Stomach (tissue), 9 donors: ENCODE data around the gene DNAAF8. TPM values are rescaled to one million over a fixed set of nuclear protein-coding genes. Genes with fewer than 3 reads are reported as not detected.
A peak's percentile ranks its signal among the peaks of the same experiment; 100 is the strongest.

Source experiments
- DNase-seq, 2 donors: peaks; one replicate each; pipeline versions ENCODE4 v3.0.0 to v3.0.0-alpha.2; 2013 to 2019
- H3K27ac ChIP-seq, 5 donors: fragments of 200-600 bp in 4 of 5; sonication (generic) in 4 of 5; one replicate each; pipeline ENCODE4 v1.5.1; 2013 to 2019; ENCODE audit warnings: mild to moderate bottlenecking in 1 of 5, moderate library complexity in 1 of 5
- H3K27me3 ChIP-seq, 3 donors: fragments of 200-600 bp; sonication (generic); one replicate each; pipeline ENCODE4 v1.5.1; 2017 to 2019; ENCODE audit warnings: mixed run types in 1 of 3
- H3K36me3 ChIP-seq, 4 donors: fragments of 200-600 bp; sonication (generic); 1 replicate in 3 of 4; 2 replicates in 1 of 4; pipeline ENCODE4 v1.5.1; 2016 to 2019
- H3K4me1 ChIP-seq, 4 donors: fragments of 200-600 bp; sonication (generic); one replicate each; pipeline ENCODE4 v1.5.1; 2016 to 2019
- H3K4me3 ChIP-seq, 4 donors: fragments of 200-600 bp; sonication (generic) in 3 of 4; one replicate each; pipeline ENCODE4 v1.5.1; 2016 to 2019; ENCODE audit warnings: mild to moderate bottlenecking in 1 of 4
- H3K9me3 ChIP-seq, 4 donors: fragments of 200-600 bp; sonication (generic); one replicate each; pipeline ENCODE4 v1.5.1; 2016 to 2019
- EP300 ChIP-seq: sonication (generic); formaldehyde crosslinking; IDR thresholded peaks from one replicate; pipeline ENCODE4 v1.6.1; 2017; ENCODE audit warnings: antibody characterized with exemption
- POLR2A ChIP-seq, 4 donors: fragments of 450-650 bp; IDR thresholded peaks; one replicate each; pipeline ENCODE4 v1.6.1; 2016; ENCODE audit warnings: antibody characterized with exemption in 4 of 4, control low read depth in 2 of 4, mild to moderate bottlenecking in 1 of 4, moderate library complexity in 1 of 4
- POLR2AphosphoS5 ChIP-seq, 3 donors: sonication (generic); formaldehyde crosslinking; IDR thresholded peaks; one replicate each; pipeline ENCODE4 v1.6.1; 2016; ENCODE audit warnings: antibody characterized with exemption in 3 of 3
- WGBS, 5 donors: extraction: QIAGEN DNeasy Blood & Tissue Kit in 3 of 5; methylation state at CpG; one replicate each; pipeline versions ENCODE4 v1.1.5 to v1.1.7; 2013 to 2018; 5-methylcytosine and 5-hydroxymethylcytosine counted together
- intact Hi-C: fragments of 100-400 bp; cut with DNase I; formaldehyde crosslinking; loops from one replicate; pipeline ENCODE4 v1.15.1; 2023; ENCODE audit warnings: low total_unique reads
- polyA plus RNA-seq, 3 donors: library from polyadenylated mRNA; stranded (reverse); fragments of 200-250 nt; gene quantifications; one replicate each; pipeline ENCODE4 v1.2.3, GENCODE V29; 2013
- small RNA-seq, 4 donors: library from RNA; depleted of rRNA; stranded (forward); fragments of <200 nt; gene quantifications; one replicate each; pipeline ENCODE3, GENCODE V24; 2016
- total RNA-seq, 5 donors: library from RNA; depleted of rRNA; stranded (reverse); fragments of >200 nt; gene quantifications; one replicate each; pipeline versions ENCODE4 v1.1.0 to v1.2.3, GENCODE V29; 2014 to 2016
- TF ChIP-seq, protein P1 (sequence below), 7 experiments: fragments of 450-650 bp in 4 of 7; fragments of 200-600 bp in 3 of 7; sonication (generic) in 3 of 7; IDR thresholded peaks; one replicate each; pipeline ENCODE4 v1.5.1; 2016 to 2019; ENCODE audit warnings: antibody characterized with exemption in 7 of 7, control low read depth in 2 of 7, mild to moderate bottlenecking in 1 of 7
- donor health status: healthy with polysubstance abuse.
- donor health status: Bipolar disorder and iron deficiency.
- donor health status: healthy.

DNAAF8 gene
- total and polyA plus RNA-seq, 8 donors: 0.68 to 1.8 (median 1.2) TPM; not detected in 5

DNA sequence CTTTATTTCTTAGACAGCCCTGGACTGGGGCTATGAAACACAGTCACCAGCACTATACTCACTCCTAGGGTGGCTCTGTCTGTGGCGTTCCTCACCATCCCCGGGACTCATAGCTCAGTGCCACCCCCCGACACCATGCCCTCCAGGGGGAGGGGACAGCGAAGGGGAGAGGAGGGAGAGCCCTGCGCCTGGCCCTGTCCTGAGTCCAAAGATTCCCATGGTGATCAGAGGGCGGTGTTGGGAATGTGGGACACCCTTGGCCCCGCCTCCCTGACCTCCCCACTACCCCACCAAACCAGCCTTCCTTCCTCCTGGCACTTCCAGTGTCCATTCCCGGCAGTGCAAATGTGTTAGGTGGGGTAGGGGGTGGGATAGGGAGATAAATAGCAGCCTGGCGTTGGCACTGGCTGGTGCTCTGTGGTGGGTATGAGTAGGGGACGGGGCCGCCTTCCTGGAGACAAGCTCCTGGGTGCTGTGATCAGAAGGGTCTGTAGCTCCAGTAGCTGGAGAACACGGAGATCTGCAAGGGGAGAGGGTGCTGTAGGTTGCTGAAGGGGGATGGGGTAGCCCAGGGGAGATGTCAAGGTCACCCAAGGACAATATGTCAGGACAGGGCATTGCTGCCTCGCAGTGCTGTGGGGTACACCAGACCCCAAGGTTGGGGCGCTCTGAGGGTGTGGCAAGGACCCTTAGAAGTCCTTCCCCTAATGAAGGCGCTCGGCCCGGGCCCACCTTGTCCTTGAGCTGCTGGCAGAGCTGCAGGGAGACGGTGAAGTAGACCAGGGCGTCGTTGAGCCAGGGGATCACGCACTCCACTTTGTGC, 62.9 kb downstream of the DNAAF8 start:
- Histone ChIP-seq H3K36me3 (peaks cover 4 to 38% (median 29%) of the 10 kb centered on the region in 4 donors), H3K27me3 (no peaks in the 10 kb centered on the region), H3K4me3 (peak overlapping the region in 1 of 4 donors; percentile 60), H3K4me1 (peaks cover 27 to 40% (median 34%) of the 10 kb centered on the region in 4 donors), H3K27ac (peak overlapping the region in 2 of 5 donors; percentile 7 to 90), H3K9me3 (no peaks in the 10 kb centered on the region)
- no peak for DNase-seq
- intact Hi-C loops: no loop called here
- TF ChIP-seq POLR2A (IDR thresholded peaks at IDR 0.05): no peak
- TF ChIP-seq, protein P1, sequence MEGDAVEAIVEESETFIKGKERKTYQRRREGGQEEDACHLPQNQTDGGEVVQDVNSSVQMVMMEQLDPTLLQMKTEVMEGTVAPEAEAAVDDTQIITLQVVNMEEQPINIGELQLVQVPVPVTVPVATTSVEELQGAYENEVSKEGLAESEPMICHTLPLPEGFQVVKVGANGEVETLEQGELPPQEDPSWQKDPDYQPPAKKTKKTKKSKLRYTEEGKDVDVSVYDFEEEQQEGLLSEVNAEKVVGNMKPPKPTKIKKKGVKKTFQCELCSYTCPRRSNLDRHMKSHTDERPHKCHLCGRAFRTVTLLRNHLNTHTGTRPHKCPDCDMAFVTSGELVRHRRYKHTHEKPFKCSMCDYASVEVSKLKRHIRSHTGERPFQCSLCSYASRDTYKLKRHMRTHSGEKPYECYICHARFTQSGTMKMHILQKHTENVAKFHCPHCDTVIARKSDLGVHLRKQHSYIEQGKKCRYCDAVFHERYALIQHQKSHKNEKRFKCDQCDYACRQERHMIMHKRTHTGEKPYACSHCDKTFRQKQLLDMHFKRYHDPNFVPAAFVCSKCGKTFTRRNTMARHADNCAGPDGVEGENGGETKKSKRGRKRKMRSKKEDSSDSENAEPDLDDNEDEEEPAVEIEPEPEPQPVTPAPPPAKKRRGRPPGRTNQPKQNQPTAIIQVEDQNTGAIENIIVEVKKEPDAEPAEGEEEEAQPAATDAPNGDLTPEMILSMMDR (IDR thresholded peaks at IDR 0.05): peak in 1 of 7 experiments; percentile 2
- WGBS, 5 donors: 75 to 85% (median 76%) methylated on average over 19 to 21 of the region's 21 CpGs

DNA sequence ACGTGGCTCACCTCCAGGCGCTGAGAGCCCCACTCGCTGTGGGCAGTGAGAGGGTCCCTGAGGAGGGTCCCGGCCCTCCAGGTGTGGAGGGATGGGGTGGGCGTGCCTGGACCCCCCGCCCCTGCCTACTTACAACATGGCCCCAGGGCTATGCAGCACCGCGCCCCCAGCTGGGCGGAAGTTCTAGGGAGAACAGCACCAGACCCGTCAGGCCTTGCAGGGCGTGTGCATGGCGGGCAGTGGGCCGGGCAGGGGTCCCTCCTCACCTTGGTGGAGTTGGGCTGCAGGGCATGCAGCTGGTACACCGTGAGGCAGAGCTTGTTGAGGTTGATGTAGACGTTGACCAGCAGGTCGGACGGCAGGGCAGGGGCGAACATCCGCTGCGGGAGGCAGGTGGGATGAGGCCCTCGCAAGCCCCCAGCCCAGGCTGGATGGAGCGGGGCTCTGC, 63.5 kb downstream of the DNAAF8 start:
- no peak for DNase-seq
- WGBS, 5 donors: 88 to 96% (median 92%) methylated on average over 11 to 22 of the region's 22 CpGs
- intact Hi-C loops: no loop called here
- Histone ChIP-seq H3K36me3 (peaks cover 4 to 38% (median 29%) of the 10 kb centered on the region in 4 donors), H3K4me1 (peaks cover 27 to 40% (median 34%) of the 10 kb centered on the region in 4 donors), H3K27ac (peak overlapping the region in 1 of 5 donors; percentile 90), H3K9me3 (no peaks in the 10 kb centered on the region), H3K27me3 (no peaks in the 10 kb centered on the region), H3K4me3 (no peak overlapping the region)
- no peak for TF ChIP-seq POLR2AphosphoS5 (IDR thresholded peaks at IDR 0.05)
- TF ChIP-seq POLR2A (IDR thresholded peaks at IDR 0.05): no peak
- TF ChIP-seq, protein P1 (IDR thresholded peaks at IDR 0.05): no peak
- no peak for TF ChIP-seq EP300

DNA sequence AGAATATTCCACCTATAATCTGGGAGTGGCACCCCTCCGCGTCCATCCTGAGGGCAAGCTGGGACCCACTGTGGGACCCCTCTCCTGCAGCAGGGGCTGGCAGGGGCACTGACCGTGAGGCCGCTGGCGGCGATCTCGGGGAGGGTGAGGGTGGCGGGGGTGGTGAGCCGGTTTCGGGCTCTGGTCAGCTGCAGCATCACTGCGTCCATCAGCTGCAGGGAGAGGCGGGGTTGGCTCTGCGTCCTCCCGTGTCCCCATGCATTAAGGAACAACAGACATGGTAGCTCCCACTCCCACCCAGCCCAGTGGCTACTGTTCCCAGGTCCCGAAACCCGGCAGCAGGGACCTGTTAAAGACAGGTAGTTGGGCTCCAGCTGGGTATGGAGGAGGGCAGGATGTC, 64.1 kb downstream of the DNAAF8 start:
- 84 to 94% (median 91%) methylated on average over 16 of the region's 16 CpGs for WGBS, 5 donors
- Histone ChIP-seq H3K27me3 (no peaks in the 10 kb centered on the region), H3K9me3 (no peaks in the 10 kb centered on the region), H3K36me3 (peaks cover 4 to 38% (median 29%) of the 10 kb centered on the region in 4 donors), H3K4me1 (peaks cover 32 to 46% (median 40%) of the 10 kb centered on the region in 4 donors), H3K27ac (no peak overlapping the region), H3K4me3 (no peak overlapping the region)
- no peak for TF ChIP-seq POLR2AphosphoS5 (IDR thresholded peaks at IDR 0.05)
- TF ChIP-seq EP300: no peak
- TF ChIP-seq, protein P1 (IDR thresholded peaks at IDR 0.05): no peak
- no peak for DNase-seq
- intact Hi-C loops: no loop called here

Small RNA genes lying within 50 kb of the gene (small RNA-seq; reads per million reads assigned to genes)
- 0 reads per million in 4 donors for gene RF00017

Other genes with a start within 250 kb of the DNAAF8 start
- 10 to 100 TPM in 3 of 5 donors, 1 to 10 TPM in 2; 2.9 to 36.5 (median 18.8) TPM for gene CDIP1, start 195.8 kb upstream of the DNAAF8 start, total RNA-seq
- gene CDIP1, start 195.8 kb upstream of the DNAAF8 start, polyA plus RNA-seq: 10 to 100 TPM in 2 of 3 donors, 1 to 10 TPM in 1; 9.5 to 13.8 (median 10.6) TPM
- under 1 TPM in 2 of 5 donors, not detected in 3; 0.37 to 0.43 TPM for gene C16orf96, start 178.2 kb upstream of the DNAAF8 start, total RNA-seq
- not detected for gene C16orf96, start 178.2 kb upstream of the DNAAF8 start, polyA plus RNA-seq
- gene UBALD1, start 119.6 kb upstream of the DNAAF8 start, total RNA-seq: 10 to 100 TPM in 2 of 5 donors, 1 to 10 TPM in 2, under 1 TPM in 1; 0.58 to 77.2 (median 6.8) TPM
- gene UBALD1, start 119.6 kb upstream of the DNAAF8 start, polyA plus RNA-seq: 10 to 100 TPM; 17.2 to 41.3 (median 31.9) TPM
- gene MGRN1, start 109.7 kb upstream of the DNAAF8 start, total RNA-seq: 100 to 1,000 TPM in 2 of 5 donors, 10 to 100 TPM in 3; 34.7 to 469 (median 91.4) TPM
- gene MGRN1, start 109.7 kb upstream of the DNAAF8 start, polyA plus RNA-seq: 10 to 100 TPM; 13.2 to 21.5 (median 17.9) TPM
- gene NUDT16L1, start 41.0 kb upstream of the DNAAF8 start, total RNA-seq: 10 to 100 TPM in 4 of 5 donors, 1 to 10 TPM in 1; 3.5 to 48.2 (median 44.2) TPM
- gene NUDT16L1, start 41.0 kb upstream of the DNAAF8 start, polyA plus RNA-seq: 10 to 100 TPM; 31.9 to 37.2 (median 33.3) TPM
- 100 to 1,000 TPM in 1 of 5 donors, 10 to 100 TPM in 4; 11.6 to 183 (median 33.5) TPM for gene ANKS3, start 266 bp upstream of the DNAAF8 start, total RNA-seq
- 10 to 100 TPM; 16.2 to 25.0 (median 24.3) TPM for gene ANKS3, start 266 bp upstream of the DNAAF8 start, polyA plus RNA-seq
- gene ZNF500, start 32.6 kb downstream of the DNAAF8 start, total RNA-seq: 10 to 100 TPM in 2 of 5 donors, 1 to 10 TPM in 2, under 1 TPM in 1; 0.45 to 19.3 (median 10.0) TPM
- 1 to 10 TPM; 1.8 to 4.3 (median 4.0) TPM for gene ZNF500, start 32.6 kb downstream of the DNAAF8 start, polyA plus RNA-seq
- not detected for gene SEPTIN12, start 53.8 kb downstream of the DNAAF8 start, total RNA-seq
- gene SEPTIN12, start 53.8 kb downstream of the DNAAF8 start, polyA plus RNA-seq: not detected
- 100 to 1,000 TPM in 3 of 5 donors, 10 to 100 TPM in 2; 20.5 to 732 (median 131) TPM for gene SMIM22, start 60.8 kb downstream of the DNAAF8 start, total RNA-seq
- gene SMIM22, start 60.8 kb downstream of the DNAAF8 start, polyA plus RNA-seq: 1,000 to 10,000 TPM in 2 of 3 donors, 100 to 1,000 TPM in 1; 481 to 1,027 (median 1,002) TPM
- gene ROGDI, start 68.1 kb downstream of the DNAAF8 start, total RNA-seq: 100 to 1,000 TPM in 1 of 5 donors, 10 to 100 TPM in 3, 1 to 10 TPM in 1; 6.1 to 350 (median 45.5) TPM
- gene ROGDI, start 68.1 kb downstream of the DNAAF8 start, polyA plus RNA-seq: 10 to 100 TPM; 27.0 to 63.9 (median 46.1) TPM
- 100 to 1,000 TPM in 2 of 5 donors, 10 to 100 TPM in 3; 46.9 to 187 (median 83.2) TPM for gene GLYR1, start 112.8 kb downstream of the DNAAF8 start, total RNA-seq
- gene GLYR1, start 112.8 kb downstream of the DNAAF8 start, polyA plus RNA-seq: 10 to 100 TPM; 29.3 to 46.0 (median 36.5) TPM
- 100 to 1,000 TPM in 1 of 5 donors, 10 to 100 TPM in 4; 34.0 to 319 (median 51.3) TPM for gene UBN1, start 112.9 kb downstream of the DNAAF8 start, total RNA-seq
- gene UBN1, start 112.9 kb downstream of the DNAAF8 start, polyA plus RNA-seq: 1 to 10 TPM; 5.4 to 9.3 (median 7.8) TPM
- 10 to 100 TPM; 11.4 to 98.8 (median 31.6) TPM for gene PPL, start 202.6 kb downstream of the DNAAF8 start, total RNA-seq
- 10 to 100 TPM in 2 of 3 donors, 1 to 10 TPM in 1; 5.8 to 96.8 (median 10.7) TPM for gene PPL, start 202.6 kb downstream of the DNAAF8 start, polyA plus RNA-seq
- 10 to 100 TPM in 1 of 5 donors, under 1 TPM in 2, not detected in 2; 0.43 to 30.3 (median 0.55) TPM for gene SEC14L5, start 223.8 kb downstream of the DNAAF8 start, total RNA-seq
- under 1 TPM; 0.15 to 0.33 (median 0.19) TPM for gene SEC14L5, start 223.8 kb downstream of the DNAAF8 start, polyA plus RNA-seq